Upper lobe of left lung (tissue), 4 donors: Measurements from ENCODE around the gene ARL3.

Experiments used
- CTCF ChIP-seq, 6 experiments: fragments of 450-650 bp in 4 of 6; fragments of 200-600 bp in 2 of 6; sonication (generic) in 2 of 6; IDR thresholded peaks; one replicate each; pipeline ENCODE4 v1.5.1; 2016 to 2019; ENCODE audit warnings: antibody characterized with exemption in 6 of 6
- POLR2A ChIP-seq, 4 donors: fragments of 450-650 bp; IDR thresholded peaks; one replicate each; pipeline ENCODE4 v1.5.1; 2016 to 2017; ENCODE audit warnings: antibody characterized with exemption in 4 of 4, mild to moderate bottlenecking in 2 of 4
- POLR2AphosphoS5 ChIP-seq, 2 donors: sonication (generic); formaldehyde crosslinking; IDR thresholded peaks; one replicate each; pipeline ENCODE4 v1.5.1; 2017; ENCODE audit warnings: antibody characterized with exemption in 2 of 2

GRCh38 chr10:102653060-102653459 is 61.1 kb downstream of the ARL3 start:
- TF ChIP-seq POLR2A (IDR thresholded peaks at IDR 0.05) (no peak), POLR2AphosphoS5 (IDR thresholded peaks at IDR 0.05) (peak in 1 of 2 donors; percentile 7), CTCF (IDR thresholded peaks at IDR 0.05) (no peak)
